Glutamatergic neuron (in vitro differentiated cells): ENCODE measurements around the gene SCRN3. TPM values are rescaled to one million over a fixed set of nuclear protein-coding genes. Genes with fewer than 3 reads are reported as not detected.
A peak's percentile ranks its signal among the peaks of the same experiment; 100 is the strongest.

Source experiments
- DNase-seq: peaks from one replicate; pipeline ENCODE4 v3.0.0; 2022
- H3K27ac Mint-ChIP-seq: one replicate; pipeline ENCODE4 v1.8.0; 2020; ENCODE audit warnings: mild to moderate bottlenecking, mixed read lengths, inconsistent platforms; ENCODE audit not compliant: unreplicated experiment
- H3K27me3 Mint-ChIP-seq: one replicate; pipeline ENCODE4 v1.8.0; 2020; ENCODE audit warnings: mild to moderate bottlenecking, moderate library complexity, mixed read lengths, inconsistent platforms; ENCODE audit not compliant: unreplicated experiment
- H3K36me3 Mint-ChIP-seq: one replicate; pipeline ENCODE4 v1.8.0; 2020; ENCODE audit warnings: mild to moderate bottlenecking, mixed read lengths, inconsistent platforms; ENCODE audit not compliant: unreplicated experiment
- H3K4me1 Mint-ChIP-seq: one replicate; pipeline ENCODE4 v1.8.0; 2020; ENCODE audit warnings: mild to moderate bottlenecking, low read depth, mixed read lengths, inconsistent platforms; ENCODE audit not compliant: unreplicated experiment
- H3K4me3 Mint-ChIP-seq: one replicate; pipeline ENCODE4 v1.8.0; 2020; ENCODE audit warnings: mild to moderate bottlenecking, mixed read lengths, inconsistent platforms; ENCODE audit not compliant: unreplicated experiment
- H3K9me3 Mint-ChIP-seq: one replicate; pipeline ENCODE4 v1.8.0; 2020; ENCODE audit warnings: mild to moderate bottlenecking, moderate library complexity, mixed read lengths, inconsistent platforms; ENCODE audit not compliant: unreplicated experiment
- CTCF ChIP-seq: fragments of 200-600 bp; sonication (generic); IDR thresholded peaks from one replicate; pipeline ENCODE4 v1.5.0; 2021; ENCODE audit not compliant: partially characterized antibody, unreplicated experiment
- long read RNA-seq: library from polyadenylated mRNA; unstranded; transcript quantifications from one replicate; pipeline ENCODE4 v2.0.0, GENCODE V29; 2020; ENCODE audit not compliant: unreplicated experiment
- total RNA-seq: library from RNA; stranded (reverse); fragmentation: NEBNext Ultra II Directional; extraction: Animal tissue kit (Norgen Biotek cat#: 25700); gene quantifications from one replicate; pipeline ENCODE4 v1.2.1, GENCODE V29; 2021; ENCODE audit not compliant: unreplicated experiment

SCRN3 gene, protein sequence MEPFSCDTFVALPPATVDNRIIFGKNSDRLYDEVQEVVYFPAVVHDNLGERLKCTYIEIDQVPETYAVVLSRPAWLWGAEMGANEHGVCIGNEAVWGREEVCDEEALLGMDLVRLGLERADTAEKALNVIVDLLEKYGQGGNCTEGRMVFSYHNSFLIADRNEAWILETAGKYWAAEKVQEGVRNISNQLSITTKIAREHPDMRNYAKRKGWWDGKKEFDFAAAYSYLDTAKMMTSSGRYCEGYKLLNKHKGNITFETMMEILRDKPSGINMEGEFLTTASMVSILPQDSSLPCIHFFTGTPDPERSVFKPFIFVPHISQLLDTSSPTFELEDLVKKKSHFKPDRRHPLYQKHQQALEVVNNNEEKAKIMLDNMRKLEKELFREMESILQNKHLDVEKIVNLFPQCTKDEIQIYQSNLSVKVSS
- 51.3 TPM for total RNA-seq
- long read RNA-seq, transcript SCRN3-201 (8 exons, 3,037 nt) = major isoform, 7 of 19 reads
- long read RNA-seq, partial matches to known transcripts = 1 of 19 reads
- long read RNA-seq, other reads (novel, unspliced or antisense) = 10 of 19 reads

- no peaks in the 10 kb centered on the region for H3K36me3 Mint-ChIP-seq
- no peaks in the 10 kb centered on the region for H3K9me3 Mint-ChIP-seq
These were observed at the start of gene SCRN3 for GRCh38 chr2:174395284-174395968. Gene SCRN3 (plus strand): TSS chr2:174395730. CDS start chr2:174398284, 2,554 bp downstream.

GRCh38 chr2:174350018-174350417 lies 45.5 kb upstream of the SCRN3 start:
- Mint-ChIP-seq H3K4me3 (no peak overlapping the region), H3K27me3 (peaks cover 2% of the 10 kb centered on the region), H3K27ac (no peak overlapping the region), H3K4me1 (no peaks in the 10 kb centered on the region), H3K9me3 (peaks cover 4% of the 10 kb centered on the region), H3K36me3 (peaks cover 4% of the 10 kb centered on the region)
- DNase-seq = no peak
- peak; percentile 48 for TF ChIP-seq CTCF

More at GRCh38 chr2:174395284-174395968, at the start of gene SCRN3:
- DNase-seq = peak; percentile 68
- Mint-ChIP-seq H3K27ac (peak within 1 kb of the TSS; percentile 94), H3K27me3 (no peaks in the 10 kb centered on the region), H3K4me1 (peaks cover 8% of the 10 kb centered on the region), H3K4me3 (peak within 1 kb of the TSS; percentile 96)
- TF ChIP-seq CTCF = no peak

GRCh38 chr2:174350593-174351181 lies 44.8 kb upstream of the SCRN3 start:
- TF ChIP-seq CTCF = no peak
- Mint-ChIP-seq H3K4me1 (no peaks in the 10 kb centered on the region), H3K36me3 (peaks cover 4% of the 10 kb centered on the region), H3K4me3 (no peak overlapping the region), H3K27ac (no peak overlapping the region), H3K9me3 (peaks cover 4% of the 10 kb centered on the region), H3K27me3 (no peaks in the 10 kb centered on the region)
- no peak for DNase-seq

DNA sequence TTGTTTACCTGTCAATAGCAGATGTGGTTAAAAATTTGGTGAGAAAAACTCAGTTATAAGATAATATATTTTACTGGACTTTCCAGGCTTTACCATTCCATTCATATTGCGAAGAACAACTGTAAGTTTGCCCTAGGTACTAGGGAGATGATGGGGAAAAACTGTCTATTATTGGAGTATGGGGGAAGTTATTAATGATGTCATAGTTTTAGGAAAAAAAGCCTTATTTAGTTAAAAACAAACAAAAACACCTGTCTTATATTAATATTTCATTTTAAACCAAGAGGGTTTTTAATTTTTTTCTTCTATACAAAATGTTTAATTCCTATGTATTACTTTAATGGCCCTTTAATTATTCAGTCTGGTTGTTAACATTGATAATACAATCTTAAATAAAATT lies 42.5 kb upstream of the SCRN3 start:
- H3K4me1 Mint-ChIP-seq = no peaks in the 10 kb centered on the region
- no peak for TF ChIP-seq CTCF
- no peaks in the 10 kb centered on the region for H3K27me3 Mint-ChIP-seq
- DNase-seq = no peak
- H3K4me3 Mint-ChIP-seq = no peak overlapping the region
- no peak overlapping the region for H3K27ac Mint-ChIP-seq
- H3K36me3 Mint-ChIP-seq = peaks cover 4% of the 10 kb centered on the region
- peaks cover 4% of the 10 kb centered on the region for H3K9me3 Mint-ChIP-seq
